ENCODE data around the gene ZDHHC1. TPM values are rescaled to one million over a fixed set of nuclear protein-coding genes. Genes with fewer than 3 reads are reported as not detected.

Gene ZDHHC1
- total RNA-seq, 2 donors from 2014 or later, result 8.4 to 10.6 TPM

GRCh38 chr16:67413978-67414911 lies 2.0 kb downstream of the ZDHHC1 start:
- Mint-ChIP-seq H3K4me3 (no peak overlapping the region), H3K4me1 (peaks cover 15% of the 10 kb centered on the region), H3K36me3 (ENCODE audit: low read depth) (no peaks in the 10 kb centered on the region), H3K27me3 (ENCODE audit: insufficient read depth) (peaks cover 4% of the 10 kb centered on the region), H3K27ac (peak overlapping the region; percentile 12), H3K9me3 (no peaks in the 10 kb centered on the region)
- WGBS, 2 experiments (ENCODE audit: insufficient coverage in 1 of 2, insufficient read length in 1 of 2), result 53 to 62% methylated on average over 5 to 6 of the region's 6 CpGs
- Histone ChIP-seq H3K4me1 (ENCODE audit: control insufficient read depth, insufficient read depth, low read length) (no peaks in the 10 kb centered on the region), H3K27me3 (ENCODE audit: control insufficient read depth, insufficient read depth, low read length, poor library complexity, severe bottlenecking) (no peaks in the 10 kb centered on the region), H3K9ac (ENCODE audit: extremely low read depth, low read length, poor library complexity, severe bottlenecking) (no peak overlapping the region), H3K36me3 (ENCODE audit: control insufficient read depth, insufficient read depth, low read length) (no peaks in the 10 kb centered on the region), H3K4me3 (ENCODE audit: low read length) (no peak overlapping the region), H3K9me3 (ENCODE audit: control insufficient read depth, low read length) (no peaks in the 10 kb centered on the region), H3K27ac (ENCODE audit: low read depth, low read length) (no peak overlapping the region)
- DNase-seq, result no peak
- TF ChIP-seq, protein P1, sequence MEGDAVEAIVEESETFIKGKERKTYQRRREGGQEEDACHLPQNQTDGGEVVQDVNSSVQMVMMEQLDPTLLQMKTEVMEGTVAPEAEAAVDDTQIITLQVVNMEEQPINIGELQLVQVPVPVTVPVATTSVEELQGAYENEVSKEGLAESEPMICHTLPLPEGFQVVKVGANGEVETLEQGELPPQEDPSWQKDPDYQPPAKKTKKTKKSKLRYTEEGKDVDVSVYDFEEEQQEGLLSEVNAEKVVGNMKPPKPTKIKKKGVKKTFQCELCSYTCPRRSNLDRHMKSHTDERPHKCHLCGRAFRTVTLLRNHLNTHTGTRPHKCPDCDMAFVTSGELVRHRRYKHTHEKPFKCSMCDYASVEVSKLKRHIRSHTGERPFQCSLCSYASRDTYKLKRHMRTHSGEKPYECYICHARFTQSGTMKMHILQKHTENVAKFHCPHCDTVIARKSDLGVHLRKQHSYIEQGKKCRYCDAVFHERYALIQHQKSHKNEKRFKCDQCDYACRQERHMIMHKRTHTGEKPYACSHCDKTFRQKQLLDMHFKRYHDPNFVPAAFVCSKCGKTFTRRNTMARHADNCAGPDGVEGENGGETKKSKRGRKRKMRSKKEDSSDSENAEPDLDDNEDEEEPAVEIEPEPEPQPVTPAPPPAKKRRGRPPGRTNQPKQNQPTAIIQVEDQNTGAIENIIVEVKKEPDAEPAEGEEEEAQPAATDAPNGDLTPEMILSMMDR (conservative IDR thresholded peaks at IDR 0.05), result no peak

- H3K27ac ChIP-seq (ENCODE audit: low read depth, low read length), result no peak overlapping the region
- Mint-ChIP-seq H3K27me3 (ENCODE audit: insufficient read depth) (peaks cover under 1% of the 10 kb centered on the region), H3K27ac (no peak overlapping the region), H3K36me3 (ENCODE audit: low read depth) (no peaks in the 10 kb centered on the region), H3K4me3 (no peak overlapping the region), H3K9me3 (no peaks in the 10 kb centered on the region), H3K4me1 (peaks cover 19% of the 10 kb centered on the region)
- H3K4me1 ChIP-seq (ENCODE audit: control insufficient read depth, insufficient read depth, low read length), result no peaks in the 10 kb centered on the region
- no peak for DNase-seq
- no peaks in the 10 kb centered on the region for H3K9me3 ChIP-seq (ENCODE audit: control insufficient read depth, low read length)
- no peaks in the 10 kb centered on the region for H3K36me3 ChIP-seq (ENCODE audit: control insufficient read depth, insufficient read depth, low read length)
- no peaks in the 10 kb centered on the region for H3K27me3 ChIP-seq (ENCODE audit: control insufficient read depth, insufficient read depth, low read length, poor library complexity, severe bottlenecking)
- TF ChIP-seq, protein P1 (conservative IDR thresholded peaks at IDR 0.05), result no peak
- no peak overlapping the region for H3K9ac ChIP-seq (ENCODE audit: extremely low read depth, low read length, poor library complexity, severe bottlenecking)
- no peak overlapping the region for H3K4me3 ChIP-seq (ENCODE audit: low read length)
- WGBS, 2 experiments (ENCODE audit: insufficient coverage in 1 of 2, insufficient read length in 1 of 2), result 56 to 80% methylated on average over 2 of the region's 2 CpGs
Observed at GRCh38 chr16:67412294-67412693, 4.0 kb downstream of the ZDHHC1 start.

DNA sequence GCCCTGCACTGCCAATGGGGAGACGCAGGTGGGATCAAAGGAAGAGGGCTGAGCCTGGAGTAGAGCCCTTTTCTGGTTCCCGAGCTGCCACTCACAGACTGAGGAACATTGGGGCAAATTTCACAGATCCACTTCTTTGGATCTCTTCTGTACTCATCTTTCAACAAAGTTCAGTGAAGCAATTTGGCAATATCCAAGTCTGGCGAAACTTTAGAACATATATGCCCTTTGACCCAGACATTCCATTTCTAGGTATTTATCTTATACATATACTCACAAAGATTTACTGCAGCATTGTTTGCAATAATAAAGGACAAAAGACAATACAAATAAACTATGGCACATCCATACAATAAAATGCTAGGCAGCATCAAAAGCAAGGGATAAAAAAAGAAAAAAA lies 4.9 kb downstream of the ZDHHC1 start:
- TF ChIP-seq, protein P1 (conservative IDR thresholded peaks at IDR 0.05), result no peak
- Histone ChIP-seq H3K36me3 (ENCODE audit: control insufficient read depth, insufficient read depth, low read length) (no peaks in the 10 kb centered on the region), H3K4me3 (ENCODE audit: low read length) (no peak overlapping the region), H3K9ac (ENCODE audit: extremely low read depth, low read length, poor library complexity, severe bottlenecking) (no peak overlapping the region), H3K9me3 (ENCODE audit: control insufficient read depth, low read length) (no peaks in the 10 kb centered on the region), H3K27me3 (ENCODE audit: control insufficient read depth, insufficient read depth, low read length, poor library complexity, severe bottlenecking) (no peaks in the 10 kb centered on the region), H3K27ac (ENCODE audit: low read depth, low read length) (no peak overlapping the region), H3K4me1 (ENCODE audit: control insufficient read depth, insufficient read depth, low read length) (peaks cover 6% of the 10 kb centered on the region)
- Mint-ChIP-seq H3K4me3 (no peak overlapping the region), H3K27me3 (ENCODE audit: insufficient read depth) (no peaks in the 10 kb centered on the region), H3K36me3 (ENCODE audit: low read depth) (no peaks in the 10 kb centered on the region), H3K9me3 (no peaks in the 10 kb centered on the region), H3K27ac (no peak overlapping the region), H3K4me1 (peaks cover 27% of the 10 kb centered on the region)
- WGBS, 2 experiments (ENCODE audit: insufficient coverage in 1 of 2, insufficient read length in 1 of 2), result 86 to 100% methylated on average over 3 of the region's 3 CpGs
- no peak for DNase-seq

Data from endodermal cell (in vitro differentiated cells).